Endothelial cell of umbilical vein (primary cell): ENCODE results near the gene MRPL55.

Experiments
- CTCF ChIP-seq, 2 donors: IDR thresholded peaks; 1 replicate in 1 of 2; 2 replicates in 1 of 2; pipeline ENCODE4 v1.5.1; 2011; ENCODE audit warnings: low read length in 2 of 2, mild to moderate bottlenecking in 2 of 2, moderate library complexity in 2 of 2, control low read depth in 1 of 2, inconsistent platforms in 1 of 2, low read depth in 1 of 2; ENCODE audit not compliant: insufficient read depth in 1 of 2; ENCODE audit errors: extremely low read depth in 1 of 2
- EZH2 ChIP-seq: IDR thresholded peaks from 2 replicates; pipeline ENCODE4 v1.6.1; 2012; ENCODE audit warnings: borderline replicate concordance, low read depth, mild to moderate bottlenecking, moderate library complexity, low read length, inconsistent platforms; ENCODE audit not compliant: severe bottlenecking
- GATA2 ChIP-seq: IDR thresholded peaks from 2 replicates; pipeline ENCODE4 v1.7.0; 2011; ENCODE audit warnings: low read depth, mild to moderate bottlenecking, moderate library complexity, mixed read lengths, low read length; ENCODE audit not compliant: insufficient read length, insufficient read depth
- MYC ChIP-seq: IDR thresholded peaks from one replicate; pipeline ENCODE4 v1.6.1; 2011; ENCODE audit warnings: mild to moderate bottlenecking, low read depth, low read length
- POLR2A ChIP-seq: IDR thresholded peaks from 2 replicates; pipeline ENCODE4 v1.6.1; 2012; ENCODE audit warnings: low read depth, mild to moderate bottlenecking, control low read depth, low read length

DNA sequence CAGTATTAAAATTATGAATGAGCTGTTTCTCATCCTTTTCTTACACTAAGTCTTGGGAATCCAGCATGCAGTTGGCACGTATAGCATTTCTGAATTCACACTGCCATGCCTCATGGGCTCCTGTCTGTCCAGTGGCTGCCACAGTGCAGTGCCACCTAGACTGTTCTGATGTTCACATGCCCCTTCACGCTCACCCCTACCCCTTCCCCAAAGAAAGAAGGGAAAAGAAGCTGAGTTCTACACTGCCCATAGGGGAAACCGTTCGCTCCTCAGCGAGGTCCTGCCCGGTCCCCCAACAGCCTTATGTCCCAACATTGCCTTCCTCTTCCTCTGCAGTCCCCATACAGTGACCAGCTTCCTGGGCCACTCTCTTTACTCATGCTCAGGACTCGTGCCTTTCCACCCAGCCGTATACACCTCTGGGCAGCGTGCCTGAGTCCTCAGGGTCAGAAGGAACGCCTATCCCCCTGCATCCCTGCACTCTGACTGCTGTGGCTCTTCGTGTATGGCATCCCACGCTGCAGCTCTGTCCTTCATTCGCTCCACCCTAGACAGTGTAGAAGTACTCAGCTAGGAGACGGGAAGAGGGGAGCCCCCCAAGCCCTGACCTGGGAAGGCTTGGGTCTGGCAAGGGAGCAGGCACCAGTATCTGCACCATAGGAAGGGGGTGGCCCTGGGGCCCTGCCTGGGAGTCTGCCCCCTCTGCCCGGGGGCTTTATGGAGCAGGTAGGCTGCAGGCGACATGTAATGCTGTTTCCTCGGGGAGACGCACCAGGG, 50.7 kb downstream of the MRPL55 start:
- no peak for TF ChIP-seq CTCF (IDR thresholded peaks at IDR 0.05; ENCODE audit: extremely low read depth in 1 of 2, insufficient read depth in 1 of 2, low read depth in 1 of 2, low read length in 2 of 2)
- TF ChIP-seq GATA2 = no peak
- TF ChIP-seq POLR2A = no peak
- TF ChIP-seq EZH2 = no peak
- TF ChIP-seq MYC = no peak
